Stimulated activated CD8-positive, alpha-beta memory T cell treated with anti-CD3 and anti-CD28 coated beads, Interleukin-15, amount 100 ng/mL, for 48 hours (primary cell): ENCODE measurements around the gene RXYLT1.
"Not testable (repeated sequence)": the region's sequence is repeated elsewhere in the genome, so short reads cannot be mapped to it uniquely, and the experiment has no call there.

ENCODE experiments used
- DNase-seq, 2 donors: peaks; one replicate each; pipeline ENCODE4 v3.0.0-alpha.2; 2020; ENCODE audit warnings: low read depth in 2 of 2

The RXYLT1 gene, protein sequence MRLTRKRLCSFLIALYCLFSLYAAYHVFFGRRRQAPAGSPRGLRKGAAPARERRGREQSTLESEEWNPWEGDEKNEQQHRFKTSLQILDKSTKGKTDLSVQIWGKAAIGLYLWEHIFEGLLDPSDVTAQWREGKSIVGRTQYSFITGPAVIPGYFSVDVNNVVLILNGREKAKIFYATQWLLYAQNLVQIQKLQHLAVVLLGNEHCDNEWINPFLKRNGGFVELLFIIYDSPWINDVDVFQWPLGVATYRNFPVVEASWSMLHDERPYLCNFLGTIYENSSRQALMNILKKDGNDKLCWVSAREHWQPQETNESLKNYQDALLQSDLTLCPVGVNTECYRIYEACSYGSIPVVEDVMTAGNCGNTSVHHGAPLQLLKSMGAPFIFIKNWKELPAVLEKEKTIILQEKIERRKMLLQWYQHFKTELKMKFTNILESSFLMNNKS

DNA sequence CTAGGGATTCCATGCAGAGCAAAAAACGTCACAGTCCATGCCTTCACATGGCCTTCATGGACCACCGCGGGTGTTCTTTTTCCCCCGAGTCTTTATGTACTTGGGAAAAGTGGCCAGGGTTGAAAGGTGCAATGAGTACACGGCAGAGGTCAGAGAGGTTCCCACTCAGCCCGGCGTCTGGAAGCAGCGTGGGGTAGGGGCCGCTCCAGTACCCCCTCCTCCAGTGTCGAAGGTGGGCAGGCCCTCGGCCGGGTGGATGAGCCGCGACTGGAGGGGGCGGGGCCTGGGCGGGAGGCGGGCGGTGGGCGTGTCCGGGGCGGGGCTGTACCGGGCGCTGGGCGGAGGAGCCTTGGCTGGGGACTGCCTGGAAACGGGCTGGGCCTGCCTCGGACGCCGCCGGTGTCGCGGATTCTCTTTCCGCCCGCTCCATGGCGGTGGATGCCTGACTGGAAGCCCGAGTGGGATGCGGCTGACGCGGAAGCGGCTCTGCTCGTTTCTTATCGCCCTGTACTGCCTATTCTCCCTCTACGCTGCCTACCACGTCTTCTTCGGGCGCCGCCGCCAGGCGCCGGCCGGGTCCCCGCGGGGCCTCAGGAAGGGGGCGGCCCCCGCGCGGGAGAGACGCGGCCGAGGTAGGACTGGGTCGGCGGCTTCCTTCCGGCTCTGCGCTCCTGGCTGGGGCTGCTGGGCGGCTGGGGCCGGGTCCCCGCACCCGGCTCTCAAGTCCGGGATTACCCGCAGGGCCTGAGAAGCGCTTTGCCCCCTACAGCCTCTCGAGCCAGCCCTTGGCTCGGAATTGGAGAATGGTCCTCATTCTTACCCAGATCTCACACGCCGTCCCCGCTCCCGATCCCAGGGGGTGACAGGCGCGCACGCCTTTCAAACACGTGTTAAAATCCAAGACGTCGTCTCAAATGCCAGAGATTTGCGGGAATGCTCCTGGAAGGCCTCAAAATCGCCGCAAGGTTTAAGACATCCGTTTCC, at the start of gene RXYLT1:
Gene RXYLT1 (plus strand): TSS at position 412 of the 984 bp plus-strand sequence. CDS start 52 bp downstream, at position 464.
- peak; percentile 73 to 74 for DNase-seq

GRCh38 chr12:63732779-63733178, 46.9 kb upstream of the RXYLT1 start:
- not testable (repeated sequence) for DNase-seq

GRCh38 chr12:63733585-63733984, 46.1 kb upstream of the RXYLT1 start:
- not testable (repeated sequence) for DNase-seq

GRCh38 chr12:63740551-63740950, 39.2 kb upstream of the RXYLT1 start:
- not testable (repeated sequence) for DNase-seq

DNA sequence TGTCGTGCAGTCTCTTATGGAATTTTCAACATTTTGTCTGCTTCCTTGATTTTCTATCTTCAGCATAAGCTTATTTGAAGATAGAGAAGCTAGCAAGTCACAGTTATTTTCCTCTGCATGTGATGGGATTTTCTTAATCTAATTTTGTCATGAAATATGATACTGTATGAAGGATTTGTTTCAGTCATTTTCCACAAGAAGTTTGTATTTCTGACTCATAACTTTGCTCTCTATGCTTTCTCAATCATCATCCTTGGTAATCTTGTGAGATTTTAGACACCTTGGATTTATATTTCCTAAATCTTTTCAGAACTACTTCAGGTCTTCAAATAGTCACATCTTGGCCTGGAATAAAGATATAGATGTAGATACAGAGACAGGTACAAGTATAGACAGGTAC, 38.3 kb upstream of the RXYLT1 start:
- DNase-seq, result not testable (repeated sequence)

GRCh38 chr12:63744110-63744509, 35.6 kb upstream of the RXYLT1 start:
- not testable (repeated sequence) for DNase-seq

GRCh38 chr12:63746470-63746869, 33.2 kb upstream of the RXYLT1 start:
- not testable (repeated sequence) for DNase-seq

DNA sequence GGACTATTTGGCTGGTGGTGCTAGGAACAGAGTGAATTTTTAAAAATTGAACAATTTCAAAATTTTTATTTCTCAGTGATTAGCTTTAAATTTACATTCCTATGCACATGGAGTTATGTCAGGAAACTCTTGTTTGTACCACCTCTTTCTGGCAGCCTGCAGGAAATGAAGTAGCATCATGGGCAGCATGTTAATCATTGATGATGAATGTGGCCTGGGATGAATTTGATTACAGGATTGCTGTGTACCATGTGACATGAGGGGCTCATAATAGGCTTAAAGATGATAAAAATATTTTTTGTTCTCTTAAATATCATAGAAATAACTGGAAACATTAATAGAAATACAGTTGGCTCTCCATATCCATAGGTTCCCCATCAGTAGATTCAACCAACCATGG, 32.6 kb upstream of the RXYLT1 start:
- DNase-seq, result not testable (repeated sequence)

GRCh38 chr12:63747553-63747952, 32.2 kb upstream of the RXYLT1 start:
- no peak for DNase-seq

DNA sequence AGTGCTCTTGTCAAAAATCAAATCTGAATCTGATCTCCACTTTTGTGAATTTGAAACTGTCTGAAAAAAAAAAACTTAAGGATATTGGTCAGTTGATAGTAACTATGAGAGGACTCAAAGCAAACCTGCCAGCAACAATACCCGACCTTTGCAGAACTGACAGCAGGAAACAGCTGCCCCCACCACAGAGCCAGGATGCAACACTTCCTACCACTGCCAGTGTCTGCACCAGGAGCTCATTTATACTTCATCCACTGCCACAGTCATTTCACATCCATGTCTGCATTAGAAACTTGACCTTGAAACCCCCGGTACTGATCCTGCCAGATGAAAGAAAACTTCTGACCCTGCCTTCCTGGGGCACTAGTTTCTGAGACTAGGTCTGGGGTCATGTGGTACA, 27.4 kb upstream of the RXYLT1 start:
- no peak for DNase-seq

GRCh38 chr12:63752841-63753240, 26.9 kb upstream of the RXYLT1 start:
- no peak for DNase-seq

DNA sequence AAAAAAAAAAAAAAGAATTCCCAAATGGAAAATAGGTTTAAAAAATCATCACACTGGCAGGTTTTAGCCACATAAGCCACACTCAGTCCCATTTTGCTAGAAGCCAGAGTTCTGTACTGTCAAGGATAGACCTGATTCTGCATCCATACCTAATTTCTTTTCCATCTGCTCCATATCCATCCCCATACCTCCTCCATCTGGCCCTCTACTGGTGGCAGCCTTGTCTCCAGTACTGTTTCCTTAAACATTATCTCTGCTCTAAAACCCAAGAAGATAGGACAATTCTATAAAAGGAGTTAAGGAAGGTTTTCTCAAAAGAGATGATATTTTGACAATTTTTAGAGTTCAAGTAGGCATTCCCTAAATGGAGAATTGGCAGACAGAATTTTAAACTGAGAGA, 26.0 kb upstream of the RXYLT1 start:
- DNase-seq, result no peak

DNA sequence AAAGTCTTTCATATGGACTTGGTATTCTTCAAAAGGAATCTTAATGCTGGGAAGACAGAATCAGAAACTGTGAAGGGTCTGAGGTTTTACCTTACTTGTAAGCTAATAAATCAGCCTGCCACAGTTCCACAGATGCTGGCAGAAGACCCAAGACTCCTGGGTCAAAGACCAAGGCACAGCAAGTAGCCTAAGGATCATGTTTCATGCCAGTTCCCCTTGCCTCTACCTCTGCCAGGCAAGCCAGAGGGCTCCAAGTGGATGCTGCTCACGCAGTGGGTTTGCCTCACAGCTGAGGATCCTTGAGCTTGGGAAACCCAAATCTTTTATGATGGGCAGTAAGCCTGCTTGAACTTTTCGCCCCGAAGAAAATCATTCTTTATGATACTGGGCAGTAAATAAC, 15.2 kb upstream of the RXYLT1 start:
- no peak for DNase-seq

DNA sequence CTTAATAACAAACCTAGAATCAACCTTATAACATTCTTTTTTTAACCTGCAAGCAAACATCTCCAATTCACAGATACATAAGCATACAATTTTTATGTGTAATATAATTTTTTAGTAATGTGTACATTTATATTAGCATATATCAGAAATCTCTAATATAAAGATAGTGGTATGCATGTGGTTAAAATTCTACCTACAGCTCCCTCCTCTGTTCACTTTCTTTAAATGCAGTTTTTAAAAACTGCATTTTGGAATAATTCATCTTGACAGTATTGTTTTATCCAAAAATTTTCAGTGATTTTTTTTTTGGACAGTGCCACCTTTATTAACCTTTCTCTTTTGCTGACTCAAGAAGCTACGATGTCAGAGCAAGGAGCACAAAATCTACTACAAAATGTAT, 13.2 kb upstream of the RXYLT1 start:
- no peak for DNase-seq

DNA sequence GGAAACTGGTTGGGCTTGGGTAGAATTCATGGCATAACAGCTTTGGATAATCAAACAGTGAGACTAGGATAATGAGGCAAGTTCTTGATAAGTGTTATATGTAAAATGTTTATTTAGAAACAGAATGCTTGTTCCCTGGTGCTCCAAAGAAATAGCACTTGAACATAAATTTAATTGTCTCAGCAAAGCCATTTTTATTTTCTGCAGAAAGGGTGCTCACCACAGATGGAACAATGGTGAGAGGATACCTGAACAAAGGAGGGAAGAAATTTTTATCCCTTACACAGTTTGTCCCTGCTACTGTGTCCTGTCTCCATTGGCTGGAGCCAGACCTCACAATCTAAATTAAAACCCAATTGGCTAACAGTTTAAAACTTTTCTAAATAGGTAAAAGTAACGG, 9.3 kb upstream of the RXYLT1 start:
- no peak for DNase-seq

GRCh38 chr12:63777340-63777739, 2.4 kb upstream of the RXYLT1 start:
- no peak for DNase-seq

GRCh38 chr12:63782466-63782865, 2.8 kb downstream of the RXYLT1 start:
- no peak for DNase-seq

DNA sequence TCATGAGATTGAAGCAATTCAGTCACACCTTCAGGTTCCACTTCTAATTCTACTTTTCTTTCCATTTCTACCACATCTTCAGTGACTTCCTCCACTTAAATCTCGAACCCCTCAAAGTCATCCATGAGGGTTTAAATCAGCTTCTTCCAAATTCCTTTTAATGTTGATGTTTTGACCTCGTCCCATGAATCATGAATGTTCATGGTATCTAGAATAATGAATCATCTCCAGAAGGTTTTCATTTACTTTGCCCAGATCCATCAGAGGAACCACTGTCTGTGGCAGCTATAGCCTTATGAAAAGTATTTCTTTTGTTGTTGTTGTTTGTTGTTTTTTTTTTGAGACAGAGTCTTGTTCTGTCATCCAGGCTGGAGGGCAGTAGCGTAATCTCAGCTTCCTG, 7.6 kb downstream of the RXYLT1 start:
- no peak for DNase-seq

- DNase-seq, result no peak
These were observed 10.9 kb downstream of the RXYLT1 start for GRCh38 chr12:63790608-63790945.

DNA sequence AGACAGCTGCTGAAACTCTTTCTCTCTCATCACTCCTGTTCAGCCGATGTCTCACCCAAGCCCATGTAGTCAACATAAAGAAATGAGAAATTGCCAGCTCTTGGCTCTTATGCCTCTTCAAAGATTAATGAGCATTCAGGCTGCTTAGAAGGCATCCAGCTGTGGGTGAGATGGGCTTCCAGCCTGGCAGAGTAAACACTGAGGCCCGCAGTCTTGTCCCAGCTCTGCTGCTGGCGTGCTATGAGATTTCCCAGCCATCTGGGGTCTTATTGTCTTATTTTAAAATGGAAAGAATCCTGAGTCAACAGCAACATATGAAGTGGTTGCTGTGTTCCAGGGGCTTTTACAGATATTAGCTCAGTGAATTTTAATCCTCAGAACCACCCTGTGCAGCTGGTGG, 12.6 kb downstream of the RXYLT1 start:
- no peak for DNase-seq

- no peak for DNase-seq
These were observed 15.5 kb downstream of the RXYLT1 start for GRCh38 chr12:63795032-63795687.

GRCh38 chr12:63795944-63796343, 16.2 kb downstream of the RXYLT1 start:
- DNase-seq, result no peak
